Fibroblast of pulmonary artery (primary cell): Measurements from ENCODE around the gene MRLN.
A peak's percentile ranks its signal among the peaks of the same experiment; 100 is the strongest.

Source experiments
- DNase-seq: peaks from one replicate; pipeline ENCODE4 v3.0.0-alpha.2; 2010; ENCODE audit warnings: low read depth
- H3K4me3 ChIP-seq: replicated peaks from 2 replicates; pipeline ENCODE4 v1.5.1; 2011; ENCODE audit warnings: low read depth, mild to moderate bottlenecking, control low read depth, low read length, moderate library complexity
- TF ChIP-seq, protein P1 (sequence below): IDR thresholded peaks from 2 replicates; pipeline ENCODE4 v1.5.1; 2011; ENCODE audit warnings: mild to moderate bottlenecking, control low read depth, low read length, inconsistent platforms; ENCODE audit errors: missing control alignments

The MRLN gene

DNA sequence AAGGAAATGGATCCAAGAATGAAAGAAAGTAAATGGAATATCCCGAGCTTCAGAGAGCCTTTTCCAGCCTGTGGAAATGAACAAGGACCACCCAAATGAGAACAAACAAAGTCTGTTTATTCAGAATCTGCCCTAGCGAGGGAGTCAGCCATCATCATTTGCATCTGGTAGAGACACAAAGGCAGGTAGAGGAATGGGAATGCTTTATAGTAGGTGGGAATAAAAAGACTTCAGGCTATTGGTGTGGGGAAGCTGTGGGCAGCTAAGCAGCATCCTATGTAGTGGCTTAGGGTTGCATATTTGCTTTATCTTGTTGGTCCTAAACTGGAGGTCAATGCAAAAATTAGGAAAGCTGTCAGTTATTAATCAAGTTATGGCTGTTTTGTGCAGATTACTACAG, 9.2 kb upstream of the MRLN start:
- H3K4me3 ChIP-seq = no peak overlapping the region
- TF ChIP-seq, protein P1, sequence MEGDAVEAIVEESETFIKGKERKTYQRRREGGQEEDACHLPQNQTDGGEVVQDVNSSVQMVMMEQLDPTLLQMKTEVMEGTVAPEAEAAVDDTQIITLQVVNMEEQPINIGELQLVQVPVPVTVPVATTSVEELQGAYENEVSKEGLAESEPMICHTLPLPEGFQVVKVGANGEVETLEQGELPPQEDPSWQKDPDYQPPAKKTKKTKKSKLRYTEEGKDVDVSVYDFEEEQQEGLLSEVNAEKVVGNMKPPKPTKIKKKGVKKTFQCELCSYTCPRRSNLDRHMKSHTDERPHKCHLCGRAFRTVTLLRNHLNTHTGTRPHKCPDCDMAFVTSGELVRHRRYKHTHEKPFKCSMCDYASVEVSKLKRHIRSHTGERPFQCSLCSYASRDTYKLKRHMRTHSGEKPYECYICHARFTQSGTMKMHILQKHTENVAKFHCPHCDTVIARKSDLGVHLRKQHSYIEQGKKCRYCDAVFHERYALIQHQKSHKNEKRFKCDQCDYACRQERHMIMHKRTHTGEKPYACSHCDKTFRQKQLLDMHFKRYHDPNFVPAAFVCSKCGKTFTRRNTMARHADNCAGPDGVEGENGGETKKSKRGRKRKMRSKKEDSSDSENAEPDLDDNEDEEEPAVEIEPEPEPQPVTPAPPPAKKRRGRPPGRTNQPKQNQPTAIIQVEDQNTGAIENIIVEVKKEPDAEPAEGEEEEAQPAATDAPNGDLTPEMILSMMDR = no peak
- no peak for DNase-seq

DNA sequence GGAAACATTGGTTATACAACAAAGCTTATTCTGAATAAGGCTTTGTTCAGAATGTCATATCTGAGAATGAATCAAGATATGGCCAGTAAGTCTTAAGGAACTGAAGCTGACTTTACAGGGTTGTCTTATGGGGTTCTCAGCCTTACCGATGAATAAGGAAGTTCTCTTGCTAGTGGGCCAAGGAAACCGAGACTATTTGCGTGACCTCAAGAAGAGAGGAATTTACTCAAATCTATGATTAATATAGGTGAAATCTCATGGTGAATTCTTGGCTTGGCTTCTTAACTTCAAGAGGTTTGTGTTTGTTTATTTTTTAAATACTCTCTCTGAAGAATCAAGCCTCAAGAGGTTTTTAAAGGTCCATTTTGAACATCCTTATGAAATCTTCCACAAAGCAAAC, 4.7 kb upstream of the MRLN start:
- DNase-seq = peak; percentile 22
- TF ChIP-seq, protein P1 = no peak
- no peak overlapping the region for H3K4me3 ChIP-seq

DNA sequence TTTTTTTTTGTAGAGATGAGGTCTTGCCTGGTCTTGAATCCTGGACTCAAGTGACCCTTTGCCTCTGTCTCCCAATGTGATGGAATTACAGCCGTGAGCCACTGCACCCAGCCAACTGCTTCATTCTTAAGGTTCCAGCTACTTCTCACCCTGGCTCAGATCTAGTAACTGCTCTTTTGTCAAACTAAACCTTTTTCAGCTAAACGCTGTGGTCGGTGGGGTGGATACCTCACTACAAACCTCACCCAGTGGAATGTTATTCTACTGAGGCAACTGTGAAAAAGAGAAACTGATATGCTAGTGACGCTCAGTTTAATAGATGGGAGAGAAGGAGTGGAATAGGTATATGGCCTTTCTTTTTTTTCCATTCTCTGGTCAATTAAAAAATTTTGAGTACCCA, 1.7 kb upstream of the MRLN start:
- TF ChIP-seq, protein P1 = no peak
- H3K4me3 ChIP-seq = no peak overlapping the region
- DNase-seq = no peak

DNA sequence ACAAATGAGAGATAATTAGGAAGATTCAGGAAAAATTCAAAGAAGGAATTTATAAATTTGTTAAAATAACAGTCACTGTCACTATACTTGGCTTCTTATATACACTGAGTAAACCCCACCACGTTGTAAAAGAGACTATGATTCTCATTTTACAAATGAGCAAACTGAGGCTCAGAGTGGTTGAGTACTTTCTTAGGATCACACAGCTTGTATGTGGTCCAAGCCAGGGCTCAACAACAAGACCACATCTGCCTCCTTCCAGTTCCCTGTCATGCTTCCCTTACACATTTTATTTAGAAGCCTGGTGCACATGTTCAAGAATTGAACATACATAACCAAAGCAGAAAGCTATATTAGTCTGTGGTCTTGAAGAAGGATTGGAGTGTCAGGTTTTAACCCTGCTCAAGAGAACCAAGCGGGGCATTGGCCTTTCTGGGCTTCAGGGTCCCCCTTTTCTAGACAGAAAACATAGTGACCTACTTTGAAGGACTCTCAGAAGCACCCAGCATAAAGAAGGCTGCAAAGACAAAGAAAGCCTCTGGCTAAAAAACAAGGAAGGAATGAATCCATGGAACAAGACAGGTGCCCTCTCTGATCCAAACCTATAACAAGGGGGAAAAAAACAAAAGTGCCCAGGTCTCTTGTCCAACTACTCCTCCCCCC, 846 bp downstream of the MRLN start:
- TF ChIP-seq, protein P1 = no peak
- H3K4me3 ChIP-seq = no peak overlapping the region
- DNase-seq = no peak

DNA sequence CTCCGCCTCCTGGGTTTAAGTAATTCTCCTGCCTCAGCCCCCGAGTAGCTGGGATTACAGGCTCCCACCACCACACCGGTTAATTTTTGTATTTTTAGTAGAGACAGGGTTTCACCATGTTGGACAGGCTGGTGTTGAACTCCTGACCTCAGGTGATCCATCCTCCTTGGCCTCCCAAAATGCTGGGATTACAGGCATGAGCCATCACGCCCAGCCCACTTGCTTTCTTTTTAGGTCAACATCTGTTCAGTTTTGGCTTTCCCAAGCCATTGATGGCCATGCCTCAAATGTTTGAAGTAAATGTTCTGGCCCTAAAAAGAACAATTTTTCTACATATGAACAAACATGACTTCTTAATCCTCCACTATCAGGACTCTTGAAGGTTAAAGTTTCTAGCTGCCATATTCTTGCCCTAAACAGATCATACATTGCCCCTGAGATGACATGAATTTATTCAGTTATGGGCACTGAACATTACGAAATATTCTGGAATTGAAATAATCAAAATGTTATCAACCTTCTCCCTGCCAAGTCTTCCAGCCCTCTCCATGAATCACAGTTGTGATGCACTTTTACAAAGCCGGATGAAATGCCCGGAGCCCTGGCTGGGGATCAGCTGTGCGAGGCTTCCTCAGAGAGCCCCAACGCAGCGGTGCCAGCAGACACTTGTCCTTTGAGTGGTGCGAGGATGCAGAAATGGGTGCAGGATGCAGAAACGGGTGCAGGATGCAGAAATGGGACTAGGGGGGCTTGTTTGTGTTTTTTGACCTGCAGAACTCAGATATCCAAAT, 2.9 kb downstream of the MRLN start:
- TF ChIP-seq, protein P1 = no peak
- DNase-seq = peak; percentile 6
- H3K4me3 ChIP-seq = no peak overlapping the region

DNA sequence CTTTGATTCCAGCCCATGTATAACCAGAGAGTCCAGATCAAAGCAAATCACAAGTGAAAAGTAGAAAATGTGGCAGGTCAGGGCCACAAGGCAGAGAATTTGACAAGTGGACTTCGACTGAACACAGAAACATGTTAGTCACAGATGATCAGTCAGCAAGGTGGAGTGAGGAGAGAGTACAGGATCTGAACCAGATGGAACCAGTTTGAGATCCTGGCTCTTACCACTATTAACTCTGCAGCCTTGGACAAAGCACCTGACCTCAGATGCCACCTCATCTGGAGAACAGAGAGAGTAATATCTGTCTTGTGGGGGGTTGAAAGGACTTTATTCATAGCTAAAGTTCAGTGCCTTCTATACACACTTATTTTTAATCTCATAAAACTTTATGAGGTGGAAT, 4.4 kb downstream of the MRLN start:
- DNase-seq = no peak
- TF ChIP-seq, protein P1 = no peak
- no peak overlapping the region for H3K4me3 ChIP-seq
